Fibroblast of mammary gland (primary cell): ENCODE measurements around the gene STAG2.
A peak's percentile ranks its signal among the peaks of the same experiment; 100 is the strongest.

Experiments used
- DNase-seq: peaks from one replicate; pipeline ENCODE4 v3.0.0-alpha.2; 2010; ENCODE audit warnings: low read depth
- H3K4me3 ChIP-seq: 2 replicates; pipeline ENCODE4 v1.5.1; 2011; ENCODE audit warnings: low read depth, mild to moderate bottlenecking, low read length, moderate library complexity; ENCODE audit not compliant: control insufficient read depth
- CTCF ChIP-seq: conservative IDR thresholded peaks from 2 replicates; pipeline ENCODE4 v1.5.1; 2011; ENCODE audit warnings: low read depth, low read length, inconsistent platforms; ENCODE audit not compliant: control insufficient read depth, insufficient read depth

STAG2 gene

DNA sequence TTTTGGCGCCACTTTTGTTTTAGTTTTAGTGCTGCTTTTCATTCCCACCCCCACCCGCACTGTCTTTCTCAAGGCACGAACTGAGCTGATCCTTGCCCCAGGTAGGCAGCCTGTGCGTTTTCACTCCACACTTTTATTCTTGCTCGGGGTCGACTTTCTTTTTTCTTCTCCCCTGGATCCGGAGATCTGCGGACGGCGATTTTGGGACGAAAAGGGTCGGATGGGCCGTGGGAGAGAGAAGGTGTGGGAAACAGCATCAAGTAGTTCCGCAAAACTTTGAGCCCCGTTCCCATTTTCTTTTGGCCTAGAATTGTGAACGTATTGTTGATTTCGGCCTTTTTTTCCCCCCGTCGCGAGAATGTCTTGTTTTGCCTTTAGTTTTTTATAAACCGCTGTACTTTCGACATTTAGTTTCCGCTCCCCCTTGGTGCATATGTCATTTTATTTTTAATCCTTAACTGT is 531 bp downstream of the STAG2 start:
- TF ChIP-seq CTCF, result no peak
- peak overlapping the region; percentile 65 for H3K4me3 ChIP-seq
- peak; percentile 33 for DNase-seq

- DNase-seq, result peak; percentile 94
- no peak for TF ChIP-seq CTCF
- peak overlapping the region; percentile 65 for H3K4me3 ChIP-seq
These were observed 1.4 kb downstream of the STAG2 start for GRCh38 chrX:123962794-123963373.

- no peak for TF ChIP-seq CTCF
- DNase-seq, result peak; percentile 30
- H3K4me3 ChIP-seq, result no peak overlapping the region
These were observed 2.8 kb downstream of the STAG2 start for GRCh38 chrX:123964156-123964834.

- no peak for TF ChIP-seq CTCF
- DNase-seq, result no peak
- H3K4me3 ChIP-seq, result no peak overlapping the region
These were observed 4.2 kb downstream of the STAG2 start for GRCh38 chrX:123965712-123966111.

DNA sequence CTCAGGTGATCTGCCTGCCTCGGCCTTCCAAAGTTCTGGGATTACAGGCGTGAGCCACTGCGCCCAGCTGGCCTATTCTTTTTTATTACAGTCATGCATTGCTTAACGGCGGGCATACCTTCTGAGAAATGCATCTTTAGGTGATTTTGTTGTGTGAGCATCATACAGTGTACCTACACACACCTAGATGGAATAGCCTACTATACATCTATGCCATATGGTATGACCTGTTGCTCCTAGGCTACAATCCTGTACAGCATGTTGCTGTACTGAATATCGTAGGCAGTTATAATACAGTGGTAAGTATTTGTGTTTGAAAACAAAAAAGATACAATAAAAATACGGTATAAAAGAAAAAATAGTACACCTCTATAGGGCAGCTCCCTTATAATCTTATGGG is 6.0 kb downstream of the STAG2 start:
- no peak for TF ChIP-seq CTCF
- no peak for DNase-seq
- H3K4me3 ChIP-seq, result no peak overlapping the region

DNA sequence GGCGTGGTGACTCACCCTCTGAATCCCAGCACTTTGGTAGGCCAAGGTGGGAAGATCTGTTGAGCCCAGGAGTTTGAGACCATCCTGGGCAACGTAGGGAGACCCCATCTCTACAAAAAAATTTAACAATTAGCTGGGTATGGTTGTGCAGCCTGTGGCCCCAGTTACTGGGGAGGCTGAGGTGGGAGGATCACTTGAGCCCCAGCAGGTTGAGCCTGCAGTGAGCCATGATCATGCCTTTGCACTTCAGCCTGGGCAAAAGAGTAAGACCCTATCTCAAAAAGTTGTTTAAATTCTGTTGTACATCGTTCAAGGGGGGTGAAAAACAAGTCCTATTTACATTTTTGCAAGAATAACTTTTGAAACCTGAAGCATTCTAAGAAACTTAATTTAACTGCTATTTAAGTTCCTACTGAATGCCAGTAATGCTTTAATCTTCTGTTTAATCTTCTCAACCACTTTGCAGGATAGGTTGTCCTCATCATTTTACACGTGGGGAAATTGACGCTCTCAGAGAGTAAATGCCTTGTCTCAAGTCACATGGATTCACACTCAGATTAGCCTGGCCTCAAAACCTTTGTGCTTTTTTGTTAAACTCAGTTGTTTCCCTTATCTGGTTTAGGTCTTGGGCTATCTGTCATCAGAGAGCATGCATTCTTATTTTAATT is 7.0 kb downstream of the STAG2 start:
- H3K4me3 ChIP-seq, result no peak overlapping the region
- TF ChIP-seq CTCF, result no peak
- DNase-seq, result no peak
